ENCODE measurements around the gene LHX2. TPM values are rescaled to one million over a fixed set of nuclear protein-coding genes. Genes with fewer than 3 reads are reported as not detected.

The LHX2 gene
- polyA plus RNA-seq, 3 donors: 0.12 TPM; not detected in 2

DNA sequence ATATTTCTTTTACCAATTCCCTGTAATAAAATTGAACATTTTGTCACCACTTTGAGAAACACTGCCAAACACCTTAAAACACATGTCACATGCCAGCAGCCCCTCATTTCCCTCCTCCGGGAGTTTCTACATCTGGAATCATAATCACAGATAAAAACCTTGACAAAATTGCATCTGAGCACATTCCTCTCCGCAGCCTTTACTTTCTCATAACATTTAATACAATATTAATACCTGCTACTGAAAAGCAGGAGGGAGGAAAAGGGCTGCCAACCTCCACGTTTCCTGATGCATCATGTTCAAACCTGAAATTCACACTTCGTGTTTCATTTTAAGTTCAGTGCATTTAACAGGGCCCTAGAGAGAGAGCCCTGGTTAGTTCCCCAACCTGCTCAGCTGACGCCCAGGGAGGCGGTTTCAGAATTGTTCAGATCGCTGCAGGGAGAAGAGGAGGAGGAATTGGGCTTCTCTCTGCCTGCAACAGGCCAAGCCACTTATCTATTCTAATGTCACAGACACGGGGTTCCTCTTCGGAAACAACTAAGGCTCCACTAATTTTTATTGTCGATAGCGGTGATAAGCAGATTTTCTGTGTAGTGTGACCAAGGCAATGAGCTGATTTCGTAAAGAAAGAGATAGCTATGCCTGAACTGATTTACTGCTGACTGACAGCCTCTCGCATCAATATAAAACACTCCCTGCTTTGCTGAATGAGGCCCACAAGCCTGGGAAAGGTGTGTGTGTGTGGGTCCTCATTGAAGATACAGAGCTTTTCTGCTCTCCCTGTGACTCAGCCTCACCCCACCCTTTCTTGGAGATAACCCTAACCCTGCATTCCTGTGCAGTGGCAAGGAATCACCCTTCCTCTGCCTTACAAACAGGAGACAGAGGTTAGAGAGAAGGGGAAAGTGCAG lies 4.9 kb upstream of the LHX2 start:
- Mint-ChIP-seq H3K9me3 (peaks cover 0 to 44% (median 24%) of the 10 kb centered on the region in 7 donors), H3K4me3 (peak overlapping the region; percentile 16 to 83), H3K27me3 (ENCODE audit: low read depth in 3 of 3) (peaks cover 92 to 100% (median 99%) of the 10 kb centered on the region in 3 donors), H3K4me1 (peaks cover 50% of the 10 kb centered on the region), H3K36me3 (peaks cover 0 to 31% of the 10 kb centered on the region in 2 donors), H3K27ac (peak overlapping the region in 2 of 7 donors; percentile 41 to 46)
- peaks cover 24% of the 10 kb centered on the region for H4K20me1 ChIP-seq (ENCODE audit: insufficient read depth, low read length)
- peak overlapping the region; percentile 27 for H3K4me2 ChIP-seq (replicated peaks; ENCODE audit: extremely low read depth, low read length, poor library complexity, severe bottlenecking)
- WGBS (ENCODE audit: insufficient coverage): 20% methylated on average over 1 of the region's 13 CpGs
- no peak overlapping the region for H3K9ac ChIP-seq (ENCODE audit: insufficient read depth, low read length, poor library complexity, severe bottlenecking)
- intact Hi-C loops (cut with micrococcal nuclease): no loop called here
- H3K27ac ChIP-seq (ENCODE audit: low read depth in 1 of 2, low read length in 2 of 2): no peak overlapping the region
- no peak overlapping the region for H3K4me3 ChIP-seq (replicated peaks in 1 of 3; ENCODE audit: low read depth in 2 of 3, low read length in 3 of 3)
- H3K27me3 ChIP-seq (ENCODE audit: control insufficient read depth in 2 of 2, insufficient read depth in 2 of 2, low read length in 2 of 2): peaks cover 96 to 100% of the 10 kb centered on the region in 2 donors
- H3K79me2 ChIP-seq (ENCODE audit: insufficient read depth, low read length): no peaks in the 10 kb centered on the region
- peak in 1 of 3 donors; percentile 44 for DNase-seq
- peaks cover 33 to 40% of the 10 kb centered on the region in 2 donors for H3K4me1 ChIP-seq (ENCODE audit: control insufficient read depth in 1 of 2, insufficient read depth in 2 of 2, low read length in 2 of 2)
- no peaks in the 10 kb centered on the region for H3K36me3 ChIP-seq (replicated peaks in 1 of 2; ENCODE audit: control insufficient read depth in 1 of 2, insufficient read depth in 2 of 2, low read length in 2 of 2)
- H2AFZ ChIP-seq (ENCODE audit: insufficient read depth, low read depth, low read length, poor library complexity, severe bottlenecking): no peak overlapping the region
- TF ChIP-seq, protein P1, sequence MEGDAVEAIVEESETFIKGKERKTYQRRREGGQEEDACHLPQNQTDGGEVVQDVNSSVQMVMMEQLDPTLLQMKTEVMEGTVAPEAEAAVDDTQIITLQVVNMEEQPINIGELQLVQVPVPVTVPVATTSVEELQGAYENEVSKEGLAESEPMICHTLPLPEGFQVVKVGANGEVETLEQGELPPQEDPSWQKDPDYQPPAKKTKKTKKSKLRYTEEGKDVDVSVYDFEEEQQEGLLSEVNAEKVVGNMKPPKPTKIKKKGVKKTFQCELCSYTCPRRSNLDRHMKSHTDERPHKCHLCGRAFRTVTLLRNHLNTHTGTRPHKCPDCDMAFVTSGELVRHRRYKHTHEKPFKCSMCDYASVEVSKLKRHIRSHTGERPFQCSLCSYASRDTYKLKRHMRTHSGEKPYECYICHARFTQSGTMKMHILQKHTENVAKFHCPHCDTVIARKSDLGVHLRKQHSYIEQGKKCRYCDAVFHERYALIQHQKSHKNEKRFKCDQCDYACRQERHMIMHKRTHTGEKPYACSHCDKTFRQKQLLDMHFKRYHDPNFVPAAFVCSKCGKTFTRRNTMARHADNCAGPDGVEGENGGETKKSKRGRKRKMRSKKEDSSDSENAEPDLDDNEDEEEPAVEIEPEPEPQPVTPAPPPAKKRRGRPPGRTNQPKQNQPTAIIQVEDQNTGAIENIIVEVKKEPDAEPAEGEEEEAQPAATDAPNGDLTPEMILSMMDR (IDR thresholded peaks at IDR 0.05): no peak
- H3K9me3 ChIP-seq (replicated peaks in 1 of 2; ENCODE audit: control insufficient read depth in 1 of 2, insufficient read depth in 1 of 2, low read length in 2 of 2): peaks cover 7 to 72% of the 10 kb centered on the region in 2 donors

DNA sequence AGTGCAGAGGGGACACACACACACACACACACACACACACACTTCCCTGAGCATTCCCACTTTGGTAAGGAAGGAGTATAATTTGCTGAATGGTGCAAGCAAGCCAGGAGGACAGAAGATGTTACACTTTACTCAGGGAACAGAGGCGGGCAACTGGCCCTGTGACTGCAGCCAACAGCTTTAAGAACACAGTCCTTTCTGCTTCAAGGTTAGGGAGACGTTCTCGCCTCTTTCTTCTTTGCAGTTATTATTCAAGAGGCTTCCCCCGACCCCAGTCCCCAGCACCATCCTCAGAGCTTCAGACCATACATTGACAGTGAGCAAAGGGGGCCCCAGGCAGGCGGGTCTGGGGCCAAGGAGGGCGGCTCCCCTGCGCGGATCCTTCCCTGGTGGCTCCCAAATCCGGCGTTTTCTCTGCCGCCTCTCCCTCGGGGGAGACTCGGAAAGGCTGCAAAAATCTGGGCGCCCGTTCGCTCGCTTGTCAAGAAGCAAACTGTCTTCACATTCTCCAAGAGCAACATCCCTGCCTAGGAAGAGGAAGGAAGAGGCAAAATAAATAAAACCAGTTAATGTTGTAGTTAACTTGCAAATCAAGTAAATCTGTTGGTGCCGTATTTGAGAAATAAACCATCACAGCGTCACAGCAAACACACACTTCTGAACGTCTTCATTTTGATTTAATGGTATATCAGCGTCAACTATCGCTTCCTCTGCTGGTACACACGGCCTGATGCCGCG lies 3.8 kb upstream of the LHX2 start:
- intact Hi-C loops (cut with micrococcal nuclease): no loop called here
- Mint-ChIP-seq H3K9me3 (peaks cover 0 to 39% (median 25%) of the 10 kb centered on the region in 7 donors), H3K27ac (no peak overlapping the region), H3K27me3 (ENCODE audit: low read depth in 3 of 3) (peaks cover 87 to 99% (median 95%) of the 10 kb centered on the region in 3 donors), H3K36me3 (peaks cover 0 to 29% of the 10 kb centered on the region in 2 donors), H3K4me1 (peaks cover 46% of the 10 kb centered on the region), H3K4me3 (peak overlapping the region in 1 of 2 donors; percentile 83)
- H3K9ac ChIP-seq (ENCODE audit: insufficient read depth, low read length, poor library complexity, severe bottlenecking): no peak overlapping the region
- peaks cover 40 to 51% of the 10 kb centered on the region in 2 donors for H3K4me1 ChIP-seq (ENCODE audit: control insufficient read depth in 1 of 2, insufficient read depth in 2 of 2, low read length in 2 of 2)
- H3K27me3 ChIP-seq (ENCODE audit: control insufficient read depth in 2 of 2, insufficient read depth in 2 of 2, low read length in 2 of 2): peaks cover 91 to 98% of the 10 kb centered on the region in 2 donors
- TF ChIP-seq, protein P1 (IDR thresholded peaks at IDR 0.05): no peak
- H3K9me3 ChIP-seq (replicated peaks in 1 of 2; ENCODE audit: control insufficient read depth in 1 of 2, insufficient read depth in 1 of 2, low read length in 2 of 2): peaks cover 7 to 62% of the 10 kb centered on the region in 2 donors
- DNase-seq: no peak
- no peak overlapping the region for H2AFZ ChIP-seq (ENCODE audit: insufficient read depth, low read depth, low read length, poor library complexity, severe bottlenecking)
- WGBS (ENCODE audit: insufficient coverage): 4% methylated on average over 16 of the region's 25 CpGs
- no peaks in the 10 kb centered on the region for H3K36me3 ChIP-seq (replicated peaks in 1 of 2; ENCODE audit: control insufficient read depth in 1 of 2, insufficient read depth in 2 of 2, low read length in 2 of 2)
- peak overlapping the region in 1 of 3 experiments; percentile 38 for H3K4me3 ChIP-seq (replicated peaks in 1 of 3; ENCODE audit: low read depth in 2 of 3, low read length in 3 of 3)
- peak overlapping the region; percentile 37 for H3K4me2 ChIP-seq (replicated peaks; ENCODE audit: extremely low read depth, low read length, poor library complexity, severe bottlenecking)
- H3K79me2 ChIP-seq (ENCODE audit: insufficient read depth, low read length): no peaks in the 10 kb centered on the region
- no peak overlapping the region for H3K27ac ChIP-seq (ENCODE audit: low read depth in 1 of 2, low read length in 2 of 2)
- peaks cover 24% of the 10 kb centered on the region for H4K20me1 ChIP-seq (ENCODE audit: insufficient read depth, low read length)

All from CD14-positive monocyte (primary cell).